SJCRH30 (cell line): ENCODE results near the gene PTPN9. TPM values are rescaled to one million over a fixed set of nuclear protein-coding genes. Genes with fewer than 3 reads are reported as not detected.
"Not testable (repeated sequence)": the region's sequence is repeated elsewhere in the genome, so short reads cannot be mapped to it uniquely, and the experiment has no call there.

Experiments
- DNase-seq, 2 experiments: peaks; one replicate each; pipeline ENCODE4 v3.0.0-alpha.2; 2015 to 2020
- H3K27ac ChIP-seq: fragments of 250-450 bp; sonication (Bioruptor Pico); 2 replicates; pipeline ENCODE4 v1.5.1; 2020; ENCODE audit warnings: mild to moderate bottlenecking, moderate library complexity
- H3K27me3 ChIP-seq: fragments of 250-450 bp; sonication (Bioruptor Pico); 2 replicates; pipeline ENCODE4 v1.5.1; 2020; ENCODE audit warnings: mild to moderate bottlenecking, moderate library complexity
- H3K36me3 ChIP-seq: fragments of 250-450 bp; sonication (Bioruptor Pico); 2 replicates; pipeline ENCODE4 v1.5.1; 2020; ENCODE audit warnings: mild to moderate bottlenecking, moderate library complexity
- H3K4me1 ChIP-seq: fragments of 250-450 bp; sonication (Bioruptor Pico); 2 replicates; pipeline ENCODE4 v1.5.1; 2020; ENCODE audit warnings: mild to moderate bottlenecking, moderate library complexity
- H3K4me3 ChIP-seq: fragments of 250-450 bp; sonication (Bioruptor Pico); 2 replicates; pipeline ENCODE4 v1.5.1; 2020; ENCODE audit warnings: mild to moderate bottlenecking, moderate library complexity
- H3K9me3 ChIP-seq: fragments of 250-450 bp; sonication (Bioruptor Pico); replicated peaks from 2 replicates; pipeline ENCODE4 v1.5.1; 2020; ENCODE audit warnings: mild to moderate bottlenecking, moderate library complexity
- total RNA-seq: library from RNA; depleted of rRNA; stranded (reverse); fragments of >200 nt; shearing (Covaris generic); gene quantifications from 2 replicates; pipeline ENCODE4 v1.2.3, GENCODE V29; 2014

The PTPN9 gene
- total RNA-seq, 1 experiment from 2014 or later = 22.5 TPM

DNA sequence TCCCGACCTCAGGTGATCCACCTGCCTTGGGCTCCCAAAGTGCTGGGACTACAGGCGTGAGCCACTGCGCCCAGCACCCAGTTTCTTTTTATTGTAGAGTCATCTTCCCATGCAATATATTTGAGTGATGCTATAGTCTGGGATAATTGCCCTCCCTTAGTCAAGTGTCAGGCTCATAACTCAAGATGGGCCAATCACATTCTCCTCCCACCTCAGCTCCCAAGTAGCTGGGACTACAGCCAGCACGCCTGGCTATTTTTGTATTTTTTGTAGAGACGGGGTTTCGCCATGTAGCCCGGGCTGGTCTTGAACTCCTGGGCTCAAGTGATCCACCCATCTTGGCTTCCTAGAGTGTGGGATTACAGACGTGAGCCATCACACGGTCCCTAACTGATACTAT, 15.2 kb upstream of the PTPN9 start:
- H3K27ac ChIP-seq = no peak overlapping the region
- no peaks in the 10 kb centered on the region for H3K27me3 ChIP-seq
- peaks cover 19% of the 10 kb centered on the region for H3K36me3 ChIP-seq
- no peaks in the 10 kb centered on the region for H3K9me3 ChIP-seq
- DNase-seq = no peak
- no peak overlapping the region for H3K4me3 ChIP-seq
- H3K4me1 ChIP-seq = no peaks in the 10 kb centered on the region

DNA sequence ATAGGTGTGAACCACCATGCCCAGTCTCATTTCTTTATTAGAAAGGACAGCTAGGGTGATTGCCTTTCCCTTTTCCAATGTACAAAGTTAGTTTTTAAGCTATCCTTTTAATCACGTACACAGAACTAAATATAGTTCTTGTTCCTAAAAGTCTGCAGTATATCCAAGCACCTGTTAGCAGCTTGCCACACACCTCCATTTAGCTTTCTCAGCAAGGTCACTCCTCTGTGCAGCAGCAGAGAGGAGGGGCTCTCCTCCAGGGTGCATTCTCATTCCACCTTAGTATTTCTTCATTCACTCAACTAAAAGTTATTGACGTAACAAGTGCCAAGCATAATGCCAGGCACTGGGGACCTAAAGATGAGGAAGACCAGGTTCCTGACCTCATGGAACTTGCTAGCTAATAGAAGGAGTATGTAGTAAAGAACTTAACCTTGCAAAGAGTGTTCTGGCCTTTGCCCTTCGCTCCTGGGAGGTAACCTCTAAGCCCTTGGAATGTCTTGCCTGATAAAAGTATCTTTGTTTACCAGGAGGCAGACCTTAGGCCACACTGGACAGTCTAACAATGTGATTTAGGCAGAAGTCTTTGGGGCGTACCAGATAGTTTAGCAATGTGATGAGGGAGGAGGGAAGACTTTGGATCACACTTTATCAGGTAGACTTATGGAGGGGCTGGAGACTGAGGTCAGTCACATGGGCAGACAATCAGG, 12.7 kb upstream of the PTPN9 start:
- DNase-seq = no peak
- Histone ChIP-seq H3K4me3 (no peak overlapping the region), H3K9me3 (0 out of 2 replicates have a peak, but pooled peaks cover 2% of the 10 kb centered on the region), H3K4me1 (no peaks in the 10 kb centered on the region), H3K27me3 (no peaks in the 10 kb centered on the region), H3K27ac (no peak overlapping the region), H3K36me3 (peaks cover 11% of the 10 kb centered on the region; the same call in 1 of the 2 replicates)

DNA sequence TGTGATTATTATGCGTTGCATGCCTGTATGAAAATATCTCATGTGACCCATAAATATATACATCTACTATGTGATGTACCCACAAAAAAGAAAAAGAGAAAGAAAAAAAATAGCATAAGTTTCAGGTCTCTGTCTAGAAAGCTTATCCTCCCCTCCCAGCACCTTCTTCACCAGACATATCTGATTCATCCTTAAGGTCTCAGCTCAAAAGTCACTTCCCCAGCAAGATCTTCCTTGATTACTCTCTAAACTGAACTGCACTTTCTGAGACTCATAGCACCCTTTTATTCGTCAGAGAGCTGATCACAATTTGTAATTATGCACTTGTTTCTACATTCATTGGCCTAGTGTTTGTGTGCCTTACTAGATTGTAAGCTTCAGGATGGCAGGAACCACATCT, 11.1 kb upstream of the PTPN9 start:
- Histone ChIP-seq H3K4me3 (no peak overlapping the region), H3K4me1 (no peaks in the 10 kb centered on the region), H3K27ac (no peak overlapping the region), H3K9me3 (0 out of 2 replicates have a peak, but pooled peaks cover 2% of the 10 kb centered on the region), H3K27me3 (no peaks in the 10 kb centered on the region), H3K36me3 (0 out of 2 replicates have a peak, but pooled peaks cover 2% of the 10 kb centered on the region)
- DNase-seq = no peak

DNA sequence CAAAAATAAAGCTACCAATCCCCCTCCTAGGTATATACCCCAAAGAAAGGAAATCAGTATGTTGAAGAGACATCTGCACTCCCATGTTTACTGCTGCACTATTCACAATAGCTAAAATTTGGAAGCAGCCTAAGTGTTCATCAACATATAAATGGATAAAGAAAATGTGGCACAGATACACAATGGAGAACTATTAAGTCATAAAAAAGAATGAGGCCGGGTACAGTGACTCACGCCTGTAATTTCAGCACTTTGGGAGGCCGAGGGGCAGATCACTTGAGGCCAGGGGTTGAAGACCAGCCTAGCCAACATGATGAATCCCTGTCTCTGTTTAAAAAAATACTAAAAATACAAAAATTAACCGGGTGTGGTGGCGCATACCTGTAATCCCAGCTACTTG, 10.0 kb upstream of the PTPN9 start:
- H3K9me3 ChIP-seq = 0 out of 2 replicates have a peak, but pooled peaks cover 2% of the 10 kb centered on the region
- no peaks in the 10 kb centered on the region for H3K4me1 ChIP-seq
- DNase-seq = no peak
- H3K36me3 ChIP-seq = 0 out of 2 replicates have a peak, but pooled peaks cover 2% of the 10 kb centered on the region
- no peak overlapping the region for H3K4me3 ChIP-seq
- no peak overlapping the region for H3K27ac ChIP-seq
- H3K27me3 ChIP-seq = no peaks in the 10 kb centered on the region

DNA sequence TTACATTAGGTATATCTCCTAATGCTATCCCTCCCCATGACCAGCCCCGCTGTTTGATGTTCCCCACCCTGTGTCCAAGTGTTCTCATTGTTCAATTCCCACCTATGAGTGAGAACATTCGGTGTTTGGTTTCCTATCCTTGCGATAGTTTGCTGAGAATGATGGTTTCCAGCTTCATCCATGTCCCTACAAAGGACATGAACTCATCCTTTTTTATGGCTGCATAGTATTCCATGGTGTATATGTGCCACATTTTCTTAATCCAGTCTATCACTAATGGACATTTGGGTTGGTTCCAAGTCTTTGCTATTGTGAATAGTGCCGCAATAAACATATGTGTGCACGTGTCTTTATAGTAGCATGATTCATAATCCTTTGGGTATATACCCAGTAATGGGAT, 7.3 kb upstream of the PTPN9 start:
- H3K4me3 ChIP-seq, H3K9me3 ChIP-seq, DNase-seq, H3K36me3 ChIP-seq, H3K27me3 ChIP-seq, H3K4me1 ChIP-seq, H3K27ac ChIP-seq: not testable (repeated sequence)

DNA sequence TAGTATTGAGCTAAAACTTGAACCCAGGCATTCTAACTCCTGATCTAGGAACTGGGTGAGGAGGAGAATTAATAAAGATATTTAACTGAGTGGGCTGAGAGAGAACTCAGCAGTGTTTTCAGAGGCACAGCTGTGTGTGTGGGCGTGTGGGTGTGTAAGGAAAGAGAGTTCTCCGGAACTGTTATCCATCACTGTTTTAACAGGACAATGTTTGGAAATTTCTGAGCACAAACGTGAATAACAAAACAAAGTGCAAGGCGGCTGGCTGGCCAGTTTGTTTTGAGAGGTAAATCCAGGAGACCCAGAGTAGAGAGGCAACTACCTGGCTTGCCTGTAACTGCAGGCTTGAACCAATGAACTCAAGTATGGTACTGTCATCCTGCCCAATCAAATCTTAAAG, 5.0 kb upstream of the PTPN9 start:
- Histone ChIP-seq H3K27me3 (no peaks in the 10 kb centered on the region), H3K4me1 (no peaks in the 10 kb centered on the region), H3K9me3 (0 out of 2 replicates have a peak, but pooled peaks cover 2% of the 10 kb centered on the region), H3K27ac (no peak overlapping the region), H3K4me3 (no peak overlapping the region), H3K36me3 (0 out of 2 replicates have a peak, but pooled peaks cover 2% of the 10 kb centered on the region)
- no peak for DNase-seq

DNA sequence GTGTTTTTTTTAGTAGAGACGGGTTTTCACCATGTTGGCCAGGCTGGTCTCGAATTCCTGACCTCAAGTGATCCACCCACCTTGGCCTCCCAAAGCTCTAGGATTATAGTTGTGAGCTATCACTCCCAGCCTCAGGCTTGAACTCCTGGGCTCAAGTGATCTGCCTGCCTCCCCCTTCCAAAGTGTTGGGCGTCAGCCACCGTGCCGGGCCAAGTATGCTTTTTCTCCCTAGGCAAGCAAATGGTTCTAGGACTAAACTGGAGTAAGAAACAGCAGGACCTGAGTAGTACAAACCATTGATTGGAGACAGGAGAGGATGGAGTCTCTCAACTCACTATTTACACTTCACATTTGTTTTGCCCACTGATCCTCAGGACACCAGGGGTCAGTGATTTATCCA, 4.6 kb upstream of the PTPN9 start:
- DNase-seq = no peak
- no peaks in the 10 kb centered on the region for H3K4me1 ChIP-seq
- no peak overlapping the region for H3K27ac ChIP-seq

DNA sequence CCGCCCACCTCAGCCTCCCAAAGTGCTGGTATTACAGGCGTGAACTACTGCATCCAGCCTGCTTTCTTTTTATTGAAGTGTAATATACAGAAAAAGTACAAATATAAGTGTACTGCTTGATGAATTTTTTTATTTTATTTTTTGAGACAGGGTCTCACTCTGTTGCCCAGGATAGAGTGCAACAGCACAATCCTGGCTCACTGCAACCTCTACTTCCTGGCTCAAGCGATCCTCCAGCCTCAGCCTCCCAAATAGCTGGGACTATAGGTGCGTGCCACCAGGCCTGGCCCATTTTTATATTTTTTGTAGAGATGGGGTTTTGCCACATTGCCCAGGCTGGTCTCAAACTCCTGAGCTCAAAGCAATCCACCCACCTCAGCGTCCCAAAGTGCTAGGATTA, 3.8 kb upstream of the PTPN9 start:
- H3K36me3 ChIP-seq, H3K4me3 ChIP-seq, H3K9me3 ChIP-seq, DNase-seq, H3K4me1 ChIP-seq, H3K27ac ChIP-seq, H3K27me3 ChIP-seq: not testable (repeated sequence)

More for the DNA sequence above, 4.6 kb upstream of the PTPN9 start:
- Histone ChIP-seq H3K36me3 (0 out of 2 replicates have a peak, but pooled peaks cover 2% of the 10 kb centered on the region), H3K27me3 (no peaks in the 10 kb centered on the region), H3K9me3 (0 out of 2 replicates have a peak, but pooled peaks cover 2% of the 10 kb centered on the region), H3K4me3 (no peak overlapping the region)

DNA sequence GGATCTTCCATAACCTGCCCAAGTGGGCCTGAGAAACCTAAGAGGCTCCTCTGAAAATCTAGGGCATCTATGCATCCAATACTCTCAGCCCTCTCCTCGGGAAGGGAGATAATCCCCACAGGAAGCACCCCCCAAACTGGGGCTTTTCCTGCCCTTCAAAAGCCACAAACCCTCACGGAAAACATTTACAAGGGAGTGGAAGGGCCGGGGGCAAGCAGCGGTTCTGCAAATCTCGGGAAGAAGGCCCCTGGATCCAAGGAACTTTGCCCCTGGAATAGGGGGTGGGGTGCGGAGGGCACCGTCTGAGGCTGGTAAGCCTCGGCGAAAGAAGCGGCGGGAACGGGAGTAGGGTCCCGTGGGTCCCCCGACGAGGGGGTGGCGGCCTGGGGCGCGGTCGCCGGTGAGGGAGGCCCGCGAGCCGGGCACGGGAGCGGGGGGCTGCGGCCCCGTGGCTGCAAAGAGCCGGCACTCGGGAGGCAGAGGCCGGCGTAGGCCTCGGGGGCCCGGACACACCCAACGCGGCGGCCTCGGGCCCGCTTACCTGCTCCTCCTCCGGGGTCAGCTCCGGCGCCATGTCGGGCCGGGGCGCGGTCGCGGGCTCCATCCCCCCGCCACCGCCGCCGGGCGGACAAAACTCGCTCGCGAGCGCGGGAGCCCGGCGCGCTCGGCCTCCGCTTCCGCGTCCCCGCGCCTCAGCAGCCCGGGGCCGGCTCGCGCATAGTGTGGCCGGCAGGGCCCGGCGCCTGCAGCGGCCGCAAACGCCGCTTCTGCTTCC, 755 bp downstream of the PTPN9 start:
- Histone ChIP-seq H3K36me3 (peaks cover 4% of the 10 kb centered on the region; the same call in 1 of the 2 replicates), H3K4me1 (peaks cover 6% of the 10 kb centered on the region; the same call in 1 of the 2 replicates), H3K27me3 (no peaks in the 10 kb centered on the region), H3K9me3 (no peaks in the 10 kb centered on the region), H3K4me3 (peak overlapping the region; percentile 93), H3K27ac (peak overlapping the region; percentile 63)
- peak; percentile 34 to 50 for DNase-seq

DNA sequence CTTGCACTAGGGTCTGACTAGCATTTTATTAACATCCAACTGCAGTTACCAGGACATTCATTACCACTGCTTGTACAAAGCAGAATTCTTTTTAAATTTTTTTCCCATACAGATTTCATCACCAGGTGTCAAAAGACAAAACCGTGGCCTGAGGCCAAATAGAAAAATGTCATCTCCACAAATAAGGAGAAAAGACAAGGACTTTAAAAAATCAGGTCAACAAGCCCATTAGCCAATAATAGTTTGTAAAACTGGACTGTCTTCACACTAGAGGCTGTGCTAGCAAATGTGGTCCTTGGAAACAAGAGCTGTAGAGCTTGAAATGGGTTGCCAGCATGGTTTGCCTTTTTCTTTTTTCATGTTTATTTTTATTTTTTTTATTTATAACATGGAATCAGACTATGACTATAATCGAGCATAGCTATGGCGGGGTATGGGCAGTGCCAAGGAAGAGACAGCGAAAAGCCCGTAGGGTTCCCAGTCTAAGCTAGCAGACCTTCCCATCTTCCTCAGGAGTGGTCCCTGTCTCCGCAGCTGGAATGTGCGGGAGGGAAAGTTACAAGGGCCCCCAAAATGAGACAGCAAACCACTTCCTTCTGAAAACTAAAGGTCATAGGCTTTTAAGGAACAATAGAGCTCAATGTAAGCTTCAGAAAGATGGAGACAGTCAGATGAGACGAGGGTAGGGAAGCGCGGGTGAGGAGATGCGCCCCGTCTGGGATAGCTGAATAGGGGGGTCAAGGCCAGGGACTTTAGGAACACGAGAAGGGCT, 1.5 kb downstream of the PTPN9 start:
- Histone ChIP-seq H3K9me3 (no peaks in the 10 kb centered on the region), H3K36me3 (peaks cover 4% of the 10 kb centered on the region; the same call in 1 of the 2 replicates), H3K4me3 (peak overlapping the region; percentile 93), H3K4me1 (peaks cover 6% of the 10 kb centered on the region; the same call in 1 of the 2 replicates), H3K27ac (peak overlapping the region; percentile 61), H3K27me3 (no peaks in the 10 kb centered on the region)
- DNase-seq = peak; percentile 10 to 15

DNA sequence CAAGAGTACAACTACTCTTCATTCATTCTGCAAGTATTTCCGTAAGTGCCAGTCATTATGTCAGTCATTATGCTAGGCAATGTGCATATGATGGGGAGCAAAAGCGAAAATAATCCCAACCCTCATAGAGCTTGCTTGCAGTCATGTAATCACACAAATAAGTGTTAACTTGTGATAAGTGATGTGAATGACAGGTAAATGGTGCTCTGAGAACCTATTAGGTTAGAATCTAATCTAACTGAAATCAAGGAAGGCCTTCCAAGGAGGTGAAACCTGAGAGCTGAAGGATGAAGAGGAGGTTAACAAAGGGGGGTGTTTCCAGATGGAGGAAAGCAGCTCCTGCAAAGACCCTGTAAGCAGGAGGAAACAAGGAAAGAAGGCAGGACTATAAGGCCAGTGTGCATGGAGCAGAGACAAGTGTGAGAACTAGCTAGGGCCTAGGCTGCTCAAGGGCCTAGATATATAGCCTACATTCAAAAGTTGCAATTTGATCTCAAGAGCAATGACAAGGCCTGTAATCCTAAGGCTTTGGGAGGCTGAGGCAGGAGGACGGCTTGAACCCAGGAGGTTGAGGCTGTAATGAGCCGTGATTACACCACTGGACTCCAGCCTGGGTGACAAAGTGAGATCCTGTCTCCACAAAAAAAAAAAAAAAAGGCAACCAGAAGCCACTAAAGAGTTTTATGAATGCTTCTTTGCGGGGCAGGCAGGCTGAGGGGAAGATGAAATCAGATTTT, 5.3 kb downstream of the PTPN9 start:
- Histone ChIP-seq H3K4me3 (no peak overlapping the region), H3K9me3 (no peaks in the 10 kb centered on the region), H3K4me1 (peaks cover 6% of the 10 kb centered on the region; the same call in 1 of the 2 replicates), H3K36me3 (peaks cover 6% of the 10 kb centered on the region), H3K27ac (no peak overlapping the region), H3K27me3 (no peaks in the 10 kb centered on the region)
- DNase-seq = no peak

DNA sequence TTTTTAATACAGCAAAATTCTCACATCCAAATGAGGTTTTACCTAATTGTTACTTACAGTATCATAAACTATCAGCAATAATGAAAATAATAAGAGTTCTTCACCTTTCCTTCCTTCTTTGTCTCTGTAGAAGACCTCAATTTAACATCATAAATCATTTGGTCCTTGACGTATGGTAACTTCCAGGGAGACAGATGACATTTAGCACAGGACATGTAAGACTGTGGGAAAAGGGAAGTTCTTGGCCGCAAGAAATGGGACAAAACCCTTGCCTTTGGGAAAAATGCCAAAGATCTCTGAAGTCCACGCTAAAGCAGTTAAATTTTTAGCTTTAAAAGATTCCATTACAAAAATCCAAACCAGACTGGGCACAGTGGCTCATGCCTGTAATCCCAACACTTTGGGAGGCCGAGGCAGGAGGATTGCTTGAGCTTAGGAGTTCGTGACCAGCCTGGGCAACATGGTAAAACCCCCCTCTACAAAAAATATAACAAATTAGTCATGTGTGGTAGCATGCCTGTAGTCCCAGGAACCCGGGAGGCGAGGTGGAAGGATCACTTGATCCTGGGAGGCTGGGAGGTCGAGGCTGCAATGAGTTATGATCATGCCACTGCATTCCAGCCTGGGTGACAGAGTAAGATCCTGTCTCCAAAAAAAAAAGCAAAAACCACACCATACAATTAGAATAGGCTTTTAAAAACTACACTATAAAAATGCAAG, 8.8 kb downstream of the PTPN9 start:
- Histone ChIP-seq H3K36me3 (peaks cover 3% of the 10 kb centered on the region), H3K27ac (no peak overlapping the region), H3K4me3 (no peak overlapping the region), H3K4me1 (no peaks in the 10 kb centered on the region), H3K27me3 (no peaks in the 10 kb centered on the region), H3K9me3 (no peaks in the 10 kb centered on the region)
- no peak for DNase-seq

DNA sequence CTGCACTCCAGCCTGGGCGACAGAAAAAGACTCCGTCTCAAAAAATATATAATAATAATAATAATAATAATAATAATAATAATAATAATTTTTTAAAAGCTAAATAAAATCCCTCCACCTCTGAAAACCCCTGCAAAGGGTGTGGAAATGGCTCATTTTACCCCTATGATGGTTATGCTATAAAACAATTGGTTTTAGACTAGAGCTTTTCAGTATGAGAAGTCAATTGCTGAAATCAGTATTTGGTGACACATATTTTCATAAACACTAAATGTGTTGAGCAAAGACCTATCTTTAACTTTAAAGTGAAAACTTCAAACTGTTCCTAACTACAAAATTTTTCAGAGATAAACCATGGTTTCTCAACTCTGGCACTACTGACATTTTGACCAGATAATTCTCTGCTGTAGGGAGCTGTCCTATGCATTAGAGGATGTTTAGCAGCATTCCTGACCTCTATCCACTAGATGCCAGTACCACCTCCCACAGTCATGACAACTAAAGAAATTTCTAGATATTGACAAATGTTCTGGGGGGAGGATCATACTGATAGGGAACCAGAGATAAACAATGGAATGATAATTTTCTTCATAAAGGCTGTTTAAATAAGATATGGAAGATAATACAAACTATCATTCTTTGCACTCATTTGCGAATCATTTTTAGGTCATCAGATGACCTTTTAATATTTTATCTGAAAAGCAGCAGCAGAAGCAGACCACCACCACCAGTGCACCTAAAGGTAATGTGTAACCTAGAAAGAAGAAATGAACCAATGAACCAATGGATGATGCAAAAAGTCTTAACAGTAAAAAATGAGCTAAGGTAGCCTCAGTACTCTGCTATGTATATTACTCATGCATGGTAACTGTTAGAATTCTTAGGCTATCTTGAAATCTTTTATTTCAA, 13.8 kb downstream of the PTPN9 start:
- Histone ChIP-seq H3K27ac (no peak overlapping the region), H3K9me3 (no peaks in the 10 kb centered on the region), H3K4me1 (no peaks in the 10 kb centered on the region), H3K4me3 (no peak overlapping the region), H3K36me3 (peaks cover 3% of the 10 kb centered on the region; the same call in 1 of the 2 replicates), H3K27me3 (no peaks in the 10 kb centered on the region)
- no peak for DNase-seq
